Measurements from ENCODE around the gene POLR1A. TPM values are rescaled to one million over a fixed set of nuclear protein-coding genes. Genes with fewer than 3 reads are reported as not detected.

The POLR1A gene
- total RNA-seq, 1 experiment from 2014 or later: 62.6 TPM

- H3K36me3 ChIP-seq (ENCODE audit: control insufficient read depth, insufficient read depth, low read length): peaks cover 81% of the 10 kb centered on the region
Measured at GRCh38 chr2:86134709-86135108, 29.0 kb upstream of the POLR1A start.

GRCh38 chr2:86124683-86125082, 19.0 kb upstream of the POLR1A start:
- ATAC-seq: no peak
- peaks cover 54% of the 10 kb centered on the region for H3K36me3 ChIP-seq (ENCODE audit: control insufficient read depth, insufficient read depth, low read length)
- CTCF ChIA-PET: interaction anchor here (1.1 kb wide), 1 partner anchor 19 kb away, joined by 3 read pairs; the partner anchor contains the start of genes POLR1A and PTCD3
- DNase-seq (ENCODE audit: low read depth, low spot score): no peak
- POLR2A ChIA-PET: no interaction called here
- BruUV-seq (replicated peaks): no TSS peak
- in situ Hi-C loops (cut with HindIII; ENCODE audit: low pct_unique_long_range_greater_than_20kb, low sequenced_read_pairs): no loop called here
- no peaks in the 10 kb centered on the region for H3K4me1 ChIP-seq (ENCODE audit: control insufficient read depth, insufficient read depth, low read length)
- TF ChIP-seq CTCF (IDR thresholded peaks at IDR 0.05) (no peak), SIN3A (IDR thresholded peaks at IDR 0.05; ENCODE audit: borderline replicate concordance, insufficient read depth, low read depth, low read length) (no peak), REST (IDR thresholded peaks at IDR 0.05; ENCODE audit: insufficient read depth in 1 of 2, low read depth in 2 of 2, low read length in 1 of 2) (no peak), TCF7L2 (IDR thresholded peaks at IDR 0.05; ENCODE audit: low read depth, low read length) (no peak), POLR2AphosphoS5 (IDR thresholded peaks at IDR 0.05; ENCODE audit: low read depth, low read length) (no peak)
- no peaks in the 10 kb centered on the region for H3K9me3 ChIP-seq (ENCODE audit: control insufficient read depth, insufficient read depth, low read depth, low read length)
- no peak overlapping the region for H3K27ac ChIP-seq (ENCODE audit: low read length)
- H3K27me3 ChIP-seq (ENCODE audit: control insufficient read depth, insufficient read depth, low read length): no peaks in the 10 kb centered on the region
- no peak overlapping the region for H3K4me3 ChIP-seq (ENCODE audit: low read depth in 2 of 2, low read length in 2 of 2)
- intact Hi-C loops (cut with micrococcal nuclease; ENCODE audit: unreplicated experiment): no loop called here

More at GRCh38 chr2:86134709-86135108, 29.0 kb upstream of the POLR1A start:
- ChIA-PET CTCF (no interaction called here), POLR2A (no interaction called here)
- no peak for ATAC-seq
- no peaks in the 10 kb centered on the region for H3K9me3 ChIP-seq (ENCODE audit: control insufficient read depth, insufficient read depth, low read depth, low read length)
- no peaks in the 10 kb centered on the region for H3K4me1 ChIP-seq (ENCODE audit: control insufficient read depth, insufficient read depth, low read length)
- intact Hi-C loops (cut with micrococcal nuclease; ENCODE audit: unreplicated experiment): no loop called here
- in situ Hi-C loops (cut with HindIII; ENCODE audit: low pct_unique_long_range_greater_than_20kb, low sequenced_read_pairs): no loop called here
- no peak for DNase-seq (ENCODE audit: low read depth, low spot score)
- H3K4me3 ChIP-seq (ENCODE audit: low read depth in 2 of 2, low read length in 2 of 2): no peak overlapping the region
- H3K27me3 ChIP-seq (ENCODE audit: control insufficient read depth, insufficient read depth, low read length): no peaks in the 10 kb centered on the region
- TF ChIP-seq POLR2AphosphoS5 (IDR thresholded peaks at IDR 0.05; ENCODE audit: low read depth, low read length): no peak
- no peak for TF ChIP-seq SIN3A (IDR thresholded peaks at IDR 0.05; ENCODE audit: borderline replicate concordance, insufficient read depth, low read depth, low read length)
- TF ChIP-seq REST (IDR thresholded peaks at IDR 0.05; ENCODE audit: insufficient read depth in 1 of 2, low read depth in 2 of 2, low read length in 1 of 2): no peak
- TF ChIP-seq TCF7L2 (IDR thresholded peaks at IDR 0.05; ENCODE audit: low read depth, low read length): no peak
- TF ChIP-seq CTCF (IDR thresholded peaks at IDR 0.05): no peak
- H3K27ac ChIP-seq (ENCODE audit: low read length): no peak overlapping the region
- BruUV-seq (replicated peaks): no TSS peak

Measured in Panc1 (cell line).